Islet of Langerhans (tissue), 1 donor: Measurements from ENCODE around the gene CLIC1.

Experiments
- FAIRE-seq: peaks from one replicate; lab custom pipeline; 2011; peaks lifted over from hg19 to GRCh38; lab: Jason Lieb, UNC

CLIC1 gene

DNA sequence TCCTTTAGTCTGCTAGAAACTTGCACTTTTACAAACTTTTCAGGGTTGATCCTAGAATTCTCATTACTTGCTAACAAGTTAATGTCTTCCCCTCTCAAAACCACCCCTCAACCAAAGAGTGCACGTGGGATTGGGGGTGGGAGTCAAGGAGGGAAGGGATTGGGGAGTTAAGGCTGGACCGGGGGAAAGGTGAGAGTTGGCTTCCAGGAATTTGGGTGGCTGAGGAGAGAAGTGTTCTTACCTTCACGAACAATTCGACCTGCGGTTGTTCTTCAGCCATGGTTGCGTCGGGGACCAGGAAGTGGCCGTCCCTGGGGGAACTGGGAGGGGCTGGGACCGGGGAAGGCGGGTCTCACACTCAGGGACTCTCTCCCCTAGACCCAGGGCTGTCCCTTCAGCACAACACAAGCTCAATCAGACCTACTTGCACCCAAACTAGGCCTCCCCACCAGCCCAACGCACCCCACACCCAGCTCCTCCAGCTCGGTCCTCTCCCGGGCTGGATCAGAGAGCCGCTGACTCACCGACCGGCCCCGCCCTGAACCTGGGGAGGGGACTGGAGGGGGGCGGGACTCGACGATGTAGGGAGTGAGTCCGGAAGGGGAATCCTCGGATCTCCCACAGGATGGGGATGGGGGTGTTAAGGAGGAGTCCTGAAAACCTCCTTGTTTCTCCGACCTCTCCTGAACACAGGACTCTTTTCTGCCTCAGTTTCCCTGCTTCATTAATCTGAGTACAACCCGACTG lies at the start of gene CLIC1:
CLIC1 (minus strand) TSS at position 510 of the 747 bp plus-strand sequence; CDS start at position 280, 230 bp downstream.
- FAIRE-seq, result no peak

DNA sequence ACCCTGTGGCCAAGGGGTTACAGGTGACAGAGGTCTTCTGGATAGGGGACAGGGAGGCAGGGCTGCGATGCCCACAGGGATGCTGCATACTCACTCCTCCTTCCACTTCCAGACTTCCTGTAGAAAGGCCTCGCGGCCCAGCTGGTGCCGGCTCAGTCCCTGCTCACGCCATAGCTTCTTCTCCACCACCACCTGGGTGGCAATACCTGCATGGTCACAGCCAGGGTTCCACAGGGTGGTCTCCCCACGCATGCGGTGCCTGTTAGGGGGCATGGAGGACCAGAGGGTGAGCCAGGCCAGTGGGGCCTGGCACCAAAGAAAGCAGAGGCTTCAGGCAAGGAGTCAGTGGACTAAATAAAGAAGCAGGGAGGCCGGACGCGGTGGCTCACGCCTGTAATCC lies 49.1 kb upstream of the CLIC1 start:
- no peak for FAIRE-seq

- FAIRE-seq, result no peak
These were observed 48.0 kb upstream of the CLIC1 start for GRCh38 chr6:31784098-31784925.

- no peak for FAIRE-seq
These were observed 46.0 kb upstream of the CLIC1 start for GRCh38 chr6:31782126-31782855.

DNA sequence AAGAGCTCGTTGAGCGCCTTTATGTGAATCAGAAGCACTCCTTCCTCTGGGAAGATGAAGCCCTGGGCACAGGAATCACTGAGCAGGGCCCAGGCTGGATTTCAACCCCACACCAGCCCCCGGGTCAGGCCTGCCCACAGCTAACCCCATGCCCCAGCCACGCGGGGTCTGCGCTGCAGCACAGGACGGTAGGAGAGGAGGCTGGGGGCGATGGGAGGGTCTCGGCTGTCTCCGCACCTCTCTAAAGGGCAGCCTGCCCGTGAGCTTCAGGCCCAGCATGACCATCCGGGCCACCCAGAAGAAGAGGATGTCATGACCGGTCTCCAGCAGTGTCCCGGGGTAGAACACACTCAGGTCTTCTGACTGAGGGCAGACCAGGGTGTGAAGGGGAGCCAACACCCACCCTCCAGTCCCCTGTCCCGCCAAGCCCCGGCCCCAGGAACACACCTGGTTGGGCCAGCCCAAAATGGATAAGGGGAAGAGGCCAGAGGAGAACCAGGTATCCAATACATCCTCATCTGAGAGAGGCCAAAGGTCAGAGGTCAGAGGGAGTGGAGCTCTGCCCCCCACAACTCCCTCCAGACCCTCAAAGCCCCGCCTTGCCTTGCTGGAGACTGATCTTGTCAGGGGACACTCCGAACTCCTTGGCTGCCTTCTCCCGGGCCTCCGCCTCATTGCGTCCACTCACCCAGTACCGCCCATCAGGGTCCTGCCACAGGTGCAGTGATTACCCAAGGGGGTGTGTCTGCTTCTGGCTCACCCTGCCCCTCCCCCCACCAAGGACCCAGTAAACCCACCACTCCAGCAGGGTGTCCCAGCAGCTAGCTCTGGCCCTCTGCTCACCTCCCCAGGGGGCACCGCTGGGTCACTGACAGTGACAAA lies 45.2 kb upstream of the CLIC1 start:
- FAIRE-seq, result no peak

DNA sequence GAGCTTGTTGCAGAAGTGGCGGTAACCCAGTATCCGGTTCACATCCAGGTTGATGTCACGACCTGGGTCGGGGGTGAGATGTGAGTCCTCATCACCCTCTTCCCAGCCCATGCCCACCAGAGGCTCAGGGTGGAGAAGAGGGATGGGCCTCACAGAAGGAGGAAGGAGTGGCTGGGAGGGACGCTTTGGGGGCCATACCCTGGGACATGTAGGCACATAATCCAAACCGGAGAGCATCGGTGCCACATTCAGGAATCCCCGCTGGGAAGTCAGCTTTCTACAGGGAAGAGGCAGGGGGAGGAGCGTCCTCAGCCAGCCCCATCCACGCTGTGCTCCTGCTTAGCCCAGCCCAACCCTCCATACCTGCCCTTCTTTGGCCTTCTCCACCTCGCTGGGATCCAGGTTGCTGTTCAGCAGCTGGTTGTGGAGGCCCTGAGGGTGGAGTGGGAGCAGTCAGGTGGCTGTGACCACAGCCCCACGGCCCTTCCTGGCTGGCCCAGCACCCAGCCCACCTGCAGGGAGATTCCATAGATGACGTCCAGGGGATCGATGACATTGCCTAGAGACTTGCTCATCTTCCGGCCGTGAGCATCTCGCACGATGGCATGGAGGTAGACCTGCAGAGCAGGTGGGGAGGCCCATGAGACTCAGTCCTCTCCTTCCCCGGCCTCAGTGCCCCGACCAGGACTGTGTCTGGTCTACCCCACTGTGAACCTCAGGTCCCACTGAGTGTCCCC lies 44.3 kb upstream of the CLIC1 start:
- no peak for FAIRE-seq

- no peak for FAIRE-seq
These were observed 43.6 kb upstream of the CLIC1 start for GRCh38 chr6:31779908-31780307.

DNA sequence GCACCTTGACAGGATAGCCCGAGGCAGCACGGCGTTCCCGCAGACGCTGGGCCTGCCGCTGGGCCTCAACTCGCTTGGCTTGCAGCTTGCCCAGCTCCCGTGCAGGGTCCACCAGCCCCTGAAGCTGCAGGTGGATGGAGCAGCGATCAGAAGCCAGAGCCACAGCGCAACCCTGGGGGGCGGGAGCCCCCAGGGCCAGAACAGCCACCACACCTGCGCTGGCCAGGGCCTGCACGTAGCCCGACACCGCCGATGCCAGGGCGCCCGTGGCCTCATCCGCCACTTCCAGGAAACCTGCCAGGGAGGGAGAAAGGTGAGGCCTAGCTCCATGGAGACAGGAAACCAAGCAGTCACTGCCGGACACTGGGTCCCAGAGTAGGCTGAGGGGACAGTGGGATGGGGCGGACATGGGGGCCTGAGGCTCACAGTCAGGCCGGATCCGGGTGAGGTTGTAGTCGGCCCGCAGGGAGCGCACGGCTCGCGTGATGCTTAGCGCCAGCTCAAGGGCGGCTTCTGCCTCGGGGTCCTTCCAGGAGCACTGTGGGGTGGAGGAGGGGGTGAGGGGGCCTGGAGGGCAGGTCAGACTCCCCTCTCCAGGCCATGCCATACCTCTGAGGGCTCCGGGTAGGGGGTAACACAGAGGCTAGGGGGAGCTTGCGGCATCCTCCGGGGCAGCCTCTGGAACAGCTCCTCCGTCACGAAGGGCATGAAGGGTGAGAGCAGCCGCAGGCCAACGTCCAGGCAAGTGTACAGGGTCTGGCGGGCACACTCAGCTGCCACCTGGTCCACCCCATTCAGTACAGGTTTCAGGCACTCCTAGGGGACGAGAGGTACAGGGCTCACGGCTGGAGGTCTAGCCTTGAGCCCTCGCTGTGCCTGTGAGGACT lies 42.9 kb upstream of the CLIC1 start:
- no peak for FAIRE-seq

DNA sequence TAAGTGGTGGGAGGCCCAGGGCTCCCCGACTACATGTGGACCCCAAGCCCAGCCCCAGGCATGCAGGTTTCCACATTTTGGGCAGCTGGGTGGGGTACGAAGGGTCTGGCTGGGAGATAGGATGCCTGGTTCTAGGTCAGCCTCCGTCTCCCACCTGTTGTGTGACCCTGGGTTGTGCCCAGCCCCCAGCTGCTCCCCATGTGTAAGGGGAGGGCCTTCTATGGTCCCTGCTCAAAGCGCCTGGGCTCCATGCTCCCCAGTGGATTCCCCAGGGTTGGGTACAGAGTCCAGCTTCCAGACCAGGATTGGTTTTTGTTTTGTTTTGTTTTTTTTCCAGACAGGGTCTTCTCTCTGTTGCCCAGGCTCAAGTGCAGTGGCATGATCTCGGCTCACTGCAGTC lies 41.9 kb upstream of the CLIC1 start:
- FAIRE-seq, result no peak

GRCh38 chr6:31777667-31778050 lies 41.3 kb upstream of the CLIC1 start:
- FAIRE-seq, result no peak

DNA sequence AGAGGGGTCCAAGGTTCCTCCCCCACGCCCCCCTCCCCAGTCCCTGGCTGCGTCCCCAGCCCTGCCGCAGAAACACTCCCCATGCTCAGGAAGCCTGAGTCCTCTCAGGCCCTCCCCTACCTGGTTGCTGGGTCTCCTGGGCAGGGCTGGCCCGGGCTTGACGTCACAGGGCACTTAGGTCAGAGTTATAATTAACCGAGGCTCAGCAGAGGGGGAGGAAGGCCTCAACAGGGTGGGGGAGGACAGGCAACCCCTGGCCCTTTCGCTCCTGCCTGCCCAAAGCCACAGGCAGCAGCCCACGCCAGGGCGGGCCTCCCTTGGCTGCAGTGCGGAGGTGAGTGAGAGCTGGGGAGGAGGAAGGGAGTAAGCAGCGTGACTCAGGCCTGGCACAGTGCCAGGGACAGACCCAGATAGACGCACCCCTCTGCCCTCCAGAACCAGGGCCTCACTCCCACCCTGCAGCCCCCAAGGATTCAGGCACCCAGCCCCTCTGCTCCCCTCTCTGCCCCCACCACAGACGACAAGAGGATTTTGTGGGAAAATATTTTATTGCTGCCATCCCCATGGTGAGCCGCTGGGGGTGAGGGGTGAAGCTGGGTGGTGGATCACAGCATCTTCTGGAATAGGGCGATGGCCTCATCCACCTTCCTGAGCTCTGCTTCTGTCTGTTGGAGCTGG lies 40.8 kb upstream of the CLIC1 start, which contains the start of gene VWA7:
VWA7 (minus strand) TSS at position 340 of the 678 bp plus-strand sequence. CDS start 549 bp downstream, outside the sequence.
- FAIRE-seq, result peak; percentile 62

DNA sequence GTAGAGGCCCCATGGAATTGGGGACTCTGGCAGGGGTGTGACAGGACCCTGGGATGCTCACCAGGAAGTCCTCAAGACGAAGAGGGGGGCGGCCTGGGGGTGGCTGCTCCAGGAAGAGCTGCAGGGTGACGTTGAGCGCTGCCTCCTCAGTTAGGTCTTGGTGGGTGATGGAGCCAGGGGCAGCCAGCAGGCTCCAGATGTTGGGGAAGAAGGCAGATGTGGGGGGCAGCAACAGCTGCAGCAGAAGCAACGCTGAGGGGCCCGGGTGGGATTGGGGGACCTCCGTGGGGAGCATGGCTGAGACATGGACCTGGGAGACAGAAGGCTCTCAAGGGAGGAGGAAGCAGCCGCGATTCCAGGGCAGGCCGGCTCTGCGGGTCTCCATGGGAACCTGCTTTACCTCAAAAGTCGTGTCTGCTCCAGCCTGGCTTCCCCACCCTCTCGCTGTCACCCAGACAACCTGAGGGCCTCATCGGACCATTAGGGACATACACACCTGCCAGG lies 40.2 kb upstream of the CLIC1 start:
- FAIRE-seq, result no peak

DNA sequence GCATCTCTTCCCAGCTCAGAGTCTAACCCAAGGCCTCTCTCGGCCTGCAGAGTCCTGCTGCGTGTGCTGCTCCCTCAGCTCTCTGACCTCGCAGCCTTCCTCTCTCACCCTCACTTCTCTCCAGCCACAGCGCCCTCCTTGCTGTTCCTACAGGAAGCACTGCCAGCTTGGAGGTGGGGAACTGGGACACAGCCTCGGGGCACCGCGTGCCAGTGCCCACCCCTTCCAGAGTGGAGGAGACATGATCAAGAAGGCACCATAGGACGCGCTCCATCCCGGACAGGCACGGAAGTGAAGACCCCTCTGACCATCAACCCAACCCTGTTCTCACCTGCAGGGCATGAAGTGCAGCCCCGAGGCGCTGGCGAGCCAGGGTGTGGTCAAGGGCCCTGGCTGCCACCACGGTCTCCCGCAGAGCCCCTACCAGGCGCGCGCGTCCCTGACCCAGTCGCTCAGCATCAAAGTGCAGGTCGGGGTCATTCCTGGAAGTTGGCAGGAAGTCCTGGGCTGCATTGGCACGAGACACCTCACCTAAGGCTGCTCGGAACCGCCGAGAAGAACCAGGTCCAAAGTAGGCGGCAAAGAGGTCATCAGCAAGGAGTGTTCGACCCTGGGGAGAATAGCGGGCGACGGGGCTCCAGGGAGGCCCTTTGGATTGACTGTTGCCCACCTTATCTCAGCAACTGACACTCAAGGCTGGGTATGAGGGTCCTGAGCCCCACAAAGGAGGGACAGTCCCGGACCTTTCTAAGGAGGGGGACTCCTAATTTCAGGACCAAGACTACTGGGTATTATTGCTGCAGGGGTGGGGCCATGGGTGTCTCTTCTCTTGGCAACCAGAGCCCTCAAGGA lies 39.5 kb upstream of the CLIC1 start:
- FAIRE-seq, result no peak

GRCh38 chr6:31775184-31775583 lies 38.9 kb upstream of the CLIC1 start:
- no peak for FAIRE-seq

GRCh38 chr6:31771992-31772358 lies 35.6 kb upstream of the CLIC1 start:
- FAIRE-seq, result no peak

DNA sequence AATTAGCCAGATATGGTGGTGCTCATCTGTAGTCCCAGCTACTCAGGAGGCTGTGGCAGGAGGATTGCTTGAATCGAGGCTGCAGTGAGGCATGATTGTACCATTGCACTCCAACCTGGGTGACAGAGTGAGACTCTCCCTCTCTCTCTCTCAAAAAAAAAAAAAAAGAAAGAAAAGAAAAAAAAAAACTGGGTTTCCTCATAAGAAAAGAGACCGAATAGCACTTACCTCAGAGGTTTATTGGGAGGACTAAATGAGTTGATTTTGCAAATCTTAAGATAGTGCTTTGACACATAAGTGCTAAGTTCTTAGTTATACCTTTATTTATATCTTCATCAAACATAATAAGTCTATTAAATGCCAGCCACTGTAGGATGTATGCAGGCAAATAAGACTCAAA lies 34.5 kb upstream of the CLIC1 start:
- FAIRE-seq, result no peak

DNA sequence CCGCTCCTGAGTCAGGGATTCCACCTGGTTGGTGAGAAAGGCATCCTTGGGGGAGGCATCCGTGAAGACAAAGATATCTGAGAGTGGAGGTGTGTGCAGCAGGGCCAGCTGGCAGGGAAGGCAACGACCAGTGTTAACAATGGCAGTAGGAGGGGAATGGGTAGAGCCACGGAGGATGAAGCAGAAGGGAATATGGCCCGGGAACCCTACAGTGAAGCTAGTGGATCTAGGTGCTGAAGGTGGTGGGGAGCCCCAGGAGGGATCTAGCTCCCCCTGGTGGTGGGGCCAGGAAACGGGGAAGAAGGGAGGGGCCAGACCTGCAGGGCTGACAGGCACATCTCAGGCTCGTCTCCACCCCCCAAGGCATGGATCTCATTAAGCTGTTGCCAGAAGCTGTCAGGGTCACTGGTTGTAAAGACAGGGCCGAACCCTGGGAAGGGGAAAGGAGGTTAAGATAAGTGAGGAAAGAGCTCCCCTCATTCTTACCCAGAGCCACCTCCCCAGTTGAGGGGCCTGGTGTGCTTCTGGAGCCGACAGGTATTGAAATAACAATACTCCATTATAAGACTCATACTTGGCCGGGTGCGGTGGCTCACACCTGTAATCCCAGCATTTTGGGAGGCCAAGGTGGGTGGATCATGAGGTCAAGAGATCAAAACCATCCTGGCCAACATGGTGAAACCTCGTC lies 33.5 kb upstream of the CLIC1 start:
- FAIRE-seq, result no peak
